ENCODE data around the gene PGR. TPM values are rescaled to one million over a fixed set of nuclear protein-coding genes. Genes with fewer than 3 reads are reported as not detected.

PGR gene
- total and polyA plus RNA-seq, 2 of the 8 experiments (the other 6 are each of a cell fraction or from before 2014, with no cell fraction given): 0.03 to 0.35 TPM

- no peak overlapping the region for H3K14ac ChIP-seq (ENCODE audit: insufficient read length)
- no peak overlapping the region for H4K91ac ChIP-seq (replicated peaks; ENCODE audit: insufficient read length, low read length)
- ChIA-PET POLR2A (ENCODE audit: partially characterized antibody) (no interaction called here), CTCF (ENCODE audit: partially characterized antibody) (no interaction called here)
- no peak overlapping the region for H2AFZ ChIP-seq (ENCODE audit: low read length)
- no peak overlapping the region for H2AK5ac ChIP-seq (ENCODE audit: low read depth, low read length)
- H4K20me1 ChIP-seq (replicated peaks in 1 of 2; ENCODE audit: control insufficient read depth in 1 of 2, insufficient read depth in 2 of 2, low read length in 2 of 2): no peaks in the 10 kb centered on the region
- H3K9ac ChIP-seq (replicated peaks in 1 of 4; ENCODE audit: extremely low read depth in 1 of 4, low read depth in 3 of 4, low read length in 3 of 4): no peak overlapping the region
- no peaks in the 10 kb centered on the region for H3K79me1 ChIP-seq (ENCODE audit: low read depth, low read length)
- H4K5ac ChIP-seq (ENCODE audit: insufficient read length, low read depth, low read length): no peak overlapping the region
- H3K4me3 ChIP-seq (ENCODE audit: extremely low read depth in 1 of 4, insufficient read depth in 2 of 4, low read depth in 3 of 4, low read length in 4 of 4): no peak overlapping the region
- H3K23me2 ChIP-seq (ENCODE audit: low read depth, low read length): no peaks in the 10 kb centered on the region; the same call in 1 of the 2 replicates
- H2BK12ac ChIP-seq (ENCODE audit: low read depth, low read length): no peak overlapping the region
- no peak overlapping the region for H2BK5ac ChIP-seq (ENCODE audit: low read depth, low read length)
- no peak overlapping the region for H3K4ac ChIP-seq (replicated peaks; ENCODE audit: insufficient read length, low read depth, low read length)
- DNase-seq (ENCODE audit: low read depth in 1 of 2, low spot score in 2 of 2) (no peak), FAIRE-seq (no peak)
- H3K79me2 ChIP-seq (ENCODE audit: control insufficient read depth in 1 of 2, insufficient read depth in 2 of 2, low read length in 2 of 2): no peaks in the 10 kb centered on the region
- no peak overlapping the region for H3K23ac ChIP-seq (ENCODE audit: insufficient read length)
- H3K27me3 ChIP-seq (replicated peaks in 1 of 4; ENCODE audit: control insufficient read depth in 3 of 4, extremely low read depth in 1 of 4, insufficient read depth in 3 of 4, low read length in 3 of 4): no peaks in the 10 kb centered on the region
- no peaks in the 10 kb centered on the region for H3K36me3 ChIP-seq (ENCODE audit: control insufficient read depth in 2 of 4, insufficient read depth in 4 of 4, low read length in 3 of 4)
- H3K27ac ChIP-seq (ENCODE audit: low read depth, low read length): no peak overlapping the region
- H3K56ac ChIP-seq (replicated peaks; ENCODE audit: insufficient read length, low read depth, low read length): no peak overlapping the region
- H3K18ac ChIP-seq (ENCODE audit: extremely low read depth, low read length): no peak overlapping the region
- H3K4me2 ChIP-seq (ENCODE audit: insufficient read depth in 1 of 2, low read depth in 2 of 2, low read length in 2 of 2): no peak overlapping the region
- H4K8ac ChIP-seq (ENCODE audit: extremely low read depth, insufficient read depth, low read length): no peak overlapping the region
- H3K9me3 ChIP-seq (ENCODE audit: insufficient read depth in 2 of 2, low read depth in 1 of 2, low read length in 1 of 2): no peaks in the 10 kb centered on the region
- peaks cover 0 to 4% (median 0%) of the 10 kb centered on the region in 4 experiments; a peak in 1 of 7 replicates for H3K4me1 ChIP-seq (replicated peaks in 1 of 4; ENCODE audit: control insufficient read depth in 3 of 4, insufficient read depth in 4 of 4, low read length in 3 of 4)
- H2BK20ac ChIP-seq (ENCODE audit: low read length): no peak overlapping the region
- H2BK15ac ChIP-seq (ENCODE audit: low read length): no peak overlapping the region
- no peak overlapping the region for H2BK120ac ChIP-seq (replicated peaks; ENCODE audit: low read depth, low read length)
- TF ChIP-seq HDAC2 (IDR thresholded peaks at IDR 0.05; ENCODE audit: borderline replicate concordance in 1 of 2, low read depth in 2 of 2, low read length in 2 of 2) (no peak), TAF1 (IDR thresholded peaks at IDR 0.05; ENCODE audit: low read depth, low read length) (no peak), SAP30 (IDR thresholded peaks at IDR 0.05; ENCODE audit: insufficient read depth, insufficient replicate concordance, low read length) (no peak), CTCF (IDR thresholded peaks at IDR 0.05; ENCODE audit: control extremely low read depth in 1 of 3, insufficient read depth in 1 of 3, low read depth in 1 of 3, low read length in 3 of 3) (no peak), CBX5 (IDR thresholded peaks at IDR 0.05; ENCODE audit: low read depth, low read length) (no peak)
Observed at GRCh38 chr11:101100601-101101000, 29.0 kb downstream of the PGR start.
